ENCODE data around the gene CCDC61. TPM values are rescaled to one million over a fixed set of nuclear protein-coding genes. Genes with fewer than 3 reads are reported as not detected.

The CCDC61 gene
- total and polyA plus RNA-seq, 4 donors: 7.8 to 21.0 (median 11.0) TPM

DNA sequence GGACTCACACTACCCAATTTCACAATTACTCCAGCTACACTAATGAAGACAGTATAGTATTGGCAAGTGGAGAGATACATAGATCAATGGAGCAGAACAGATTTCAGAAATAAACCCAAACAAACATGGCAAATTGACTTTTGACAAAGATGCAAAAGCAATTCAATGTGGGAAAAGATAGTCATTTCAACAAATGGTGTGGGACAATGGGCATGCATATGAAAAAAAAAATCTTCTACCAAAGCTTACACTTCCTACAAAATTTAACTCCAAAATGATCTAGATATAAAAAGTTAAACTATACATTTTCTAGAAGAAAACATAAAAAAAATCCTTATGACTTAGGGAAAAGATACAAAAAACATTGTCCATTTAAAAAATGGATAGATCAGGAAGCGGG, 48.3 kb downstream of the CCDC61 start:
- H3K4me3 ChIP-seq: no peak overlapping the region
- ATAC-seq (ENCODE audit: insufficient read depth, low FRiP score) (no peak), DNase-seq (no peak)
- TF ChIP-seq, protein P1, sequence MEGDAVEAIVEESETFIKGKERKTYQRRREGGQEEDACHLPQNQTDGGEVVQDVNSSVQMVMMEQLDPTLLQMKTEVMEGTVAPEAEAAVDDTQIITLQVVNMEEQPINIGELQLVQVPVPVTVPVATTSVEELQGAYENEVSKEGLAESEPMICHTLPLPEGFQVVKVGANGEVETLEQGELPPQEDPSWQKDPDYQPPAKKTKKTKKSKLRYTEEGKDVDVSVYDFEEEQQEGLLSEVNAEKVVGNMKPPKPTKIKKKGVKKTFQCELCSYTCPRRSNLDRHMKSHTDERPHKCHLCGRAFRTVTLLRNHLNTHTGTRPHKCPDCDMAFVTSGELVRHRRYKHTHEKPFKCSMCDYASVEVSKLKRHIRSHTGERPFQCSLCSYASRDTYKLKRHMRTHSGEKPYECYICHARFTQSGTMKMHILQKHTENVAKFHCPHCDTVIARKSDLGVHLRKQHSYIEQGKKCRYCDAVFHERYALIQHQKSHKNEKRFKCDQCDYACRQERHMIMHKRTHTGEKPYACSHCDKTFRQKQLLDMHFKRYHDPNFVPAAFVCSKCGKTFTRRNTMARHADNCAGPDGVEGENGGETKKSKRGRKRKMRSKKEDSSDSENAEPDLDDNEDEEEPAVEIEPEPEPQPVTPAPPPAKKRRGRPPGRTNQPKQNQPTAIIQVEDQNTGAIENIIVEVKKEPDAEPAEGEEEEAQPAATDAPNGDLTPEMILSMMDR (IDR thresholded peaks at IDR 0.05; ENCODE audit: control extremely low read depth, extremely low read depth): no peak
- no peaks in the 10 kb centered on the region for H3K36me3 ChIP-seq (ENCODE audit: control insufficient read depth in 4 of 4, insufficient read depth in 4 of 4, low read length in 4 of 4)
- 93 to 95% methylated on average over 1 of the region's 1 CpG for WGBS, 2 donors
- peaks cover 0 to 3% (median 2%) of the 10 kb centered on the region in 3 donors for H3K27me3 ChIP-seq (ENCODE audit: control insufficient read depth in 3 of 3, insufficient read depth in 3 of 3, low read length in 2 of 3)
- no peak overlapping the region for H3K9ac ChIP-seq (ENCODE audit: insufficient read depth in 1 of 2, low read length in 2 of 2)
- no peak overlapping the region for H3K27ac ChIP-seq (ENCODE audit: low read depth in 1 of 2, low read length in 1 of 2)
- peaks cover 0 to 10% (median 0%) of the 10 kb centered on the region in 5 donors for H3K4me1 ChIP-seq (ENCODE audit: control insufficient read depth in 5 of 5, insufficient read depth in 5 of 5, low read length in 5 of 5)
- peaks cover 0 to 8% (median 0%) of the 10 kb centered on the region in 4 donors for H3K9me3 ChIP-seq (ENCODE audit: control insufficient read depth in 4 of 4, insufficient read depth in 3 of 4, low read length in 3 of 4)

GRCh38 chr19:46049597-46049996, 54.3 kb downstream of the CCDC61 start:
- H3K36me3 ChIP-seq (ENCODE audit: control insufficient read depth in 4 of 4, insufficient read depth in 4 of 4, low read length in 4 of 4): no peaks in the 10 kb centered on the region
- TF ChIP-seq, protein P1 (IDR thresholded peaks at IDR 0.05; ENCODE audit: control extremely low read depth, extremely low read depth): no peak
- ATAC-seq (ENCODE audit: insufficient read depth, low FRiP score): no peak
- H3K27me3 ChIP-seq (ENCODE audit: control insufficient read depth in 3 of 3, insufficient read depth in 3 of 3, low read length in 2 of 3): peaks cover 0 to 3% (median 0%) of the 10 kb centered on the region in 3 donors
- WGBS, 2 donors: 33 to 34% methylated on average over 7 of the region's 7 CpGs
- no peak overlapping the region for H3K27ac ChIP-seq (ENCODE audit: low read depth in 1 of 2, low read length in 1 of 2)
- no peaks in the 10 kb centered on the region for H3K4me1 ChIP-seq (ENCODE audit: control insufficient read depth in 5 of 5, insufficient read depth in 5 of 5, low read length in 5 of 5)
- DNase-seq: peak in 2 of 3 donors; percentile 10 to 30
- no peak overlapping the region for H3K4me3 ChIP-seq
- peaks cover 0 to under 1% (median 0%) of the 10 kb centered on the region in 4 donors for H3K9me3 ChIP-seq (ENCODE audit: control insufficient read depth in 4 of 4, insufficient read depth in 3 of 4, low read length in 3 of 4)
- H3K9ac ChIP-seq (ENCODE audit: insufficient read depth in 1 of 2, low read length in 2 of 2): no peak overlapping the region

DNA sequence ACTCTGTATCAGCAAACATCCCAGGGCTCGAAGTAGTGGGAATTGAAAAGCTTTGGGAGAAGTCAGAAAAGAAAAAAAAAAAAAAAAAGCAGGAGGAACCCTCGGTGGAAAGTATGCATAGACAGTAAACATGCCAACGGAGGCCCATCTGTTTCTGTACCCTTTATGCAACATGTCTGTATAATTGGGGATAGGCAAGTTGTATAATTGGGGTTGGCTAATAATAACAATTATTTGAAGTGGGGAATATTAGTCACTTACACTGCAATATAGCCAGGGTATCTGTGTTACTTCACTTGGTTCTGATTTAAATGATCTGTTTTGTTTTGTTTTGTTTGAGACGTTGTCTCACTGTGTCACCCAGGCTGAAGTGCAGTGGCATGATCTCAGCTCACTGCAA, 57.6 kb downstream of the CCDC61 start:
- WGBS, 2 donors: 54 to 67% methylated on average over 4 of the region's 4 CpGs
- H3K4me3 ChIP-seq: no peak overlapping the region
- H3K4me1 ChIP-seq (ENCODE audit: control insufficient read depth in 5 of 5, insufficient read depth in 5 of 5, low read length in 5 of 5): no peaks in the 10 kb centered on the region
- H3K9me3 ChIP-seq (ENCODE audit: control insufficient read depth in 4 of 4, insufficient read depth in 3 of 4, low read length in 3 of 4): no peaks in the 10 kb centered on the region
- ATAC-seq (ENCODE audit: insufficient read depth, low FRiP score) (no peak), DNase-seq (no peak)
- no peaks in the 10 kb centered on the region for H3K36me3 ChIP-seq (ENCODE audit: control insufficient read depth in 4 of 4, insufficient read depth in 4 of 4, low read length in 4 of 4)
- TF ChIP-seq, protein P1 (IDR thresholded peaks at IDR 0.05; ENCODE audit: control extremely low read depth, extremely low read depth): no peak
- H3K27ac ChIP-seq (ENCODE audit: low read depth in 1 of 2, low read length in 1 of 2): no peak overlapping the region
- H3K27me3 ChIP-seq (ENCODE audit: control insufficient read depth in 3 of 3, insufficient read depth in 3 of 3, low read length in 2 of 3): peaks cover 0 to 3% (median 0%) of the 10 kb centered on the region in 3 donors
- no peak overlapping the region for H3K9ac ChIP-seq (ENCODE audit: insufficient read depth in 1 of 2, low read length in 2 of 2)

- Histone ChIP-seq H3K36me3 (ENCODE audit: control insufficient read depth in 4 of 4, insufficient read depth in 4 of 4, low read length in 4 of 4) (no peaks in the 10 kb centered on the region), H3K27ac (ENCODE audit: low read depth in 1 of 2, low read length in 1 of 2) (no peak overlapping the region), H3K9me3 (ENCODE audit: control insufficient read depth in 4 of 4, insufficient read depth in 3 of 4, low read length in 3 of 4) (peaks cover 0 to 3% (median under 1%) of the 10 kb centered on the region in 4 donors), H3K4me1 (ENCODE audit: control insufficient read depth in 5 of 5, insufficient read depth in 5 of 5, low read length in 5 of 5) (no peaks in the 10 kb centered on the region), H3K27me3 (ENCODE audit: control insufficient read depth in 3 of 3, insufficient read depth in 3 of 3, low read length in 2 of 3) (peaks cover 0 to 4% (median 0%) of the 10 kb centered on the region in 3 donors), H3K4me3 (no peak overlapping the region), H3K9ac (ENCODE audit: insufficient read depth in 1 of 2, low read length in 2 of 2) (no peak overlapping the region)
- no peak for DNase-seq
- TF ChIP-seq, protein P1 (IDR thresholded peaks at IDR 0.05; ENCODE audit: control extremely low read depth, extremely low read depth): no peak
- 44 to 64% methylated on average over 4 of the region's 4 CpGs for WGBS, 2 donors
- ATAC-seq (ENCODE audit: insufficient read depth, low FRiP score): no peak
These were observed 61.3 kb downstream of the CCDC61 start for GRCh38 chr19:46056536-46056935.

All from lung (tissue), 12 donors.